Liver (tissue), 9 donors: ENCODE results near the gene OR2T6. TPM values are rescaled to one million over a fixed set of nuclear protein-coding genes. Genes with fewer than 3 reads are reported as not detected.

Experiments used
- DNase-seq: peaks from one replicate; pipeline ENCODE4 v3.0.0-alpha.2; 2017; ENCODE audit warnings: low spot score
- H3K27ac ChIP-seq, 2 donors: one replicate each; pipeline ENCODE4 v1.7.0; 2013; ENCODE audit warnings: inconsistent platforms in 2 of 2, low read length in 2 of 2, control low read depth in 1 of 2, low read depth in 1 of 2, mild to moderate bottlenecking in 1 of 2
- H3K27me3 ChIP-seq, 4 donors: one replicate each; pipeline versions ENCODE4 v1.6.1 to v1.7.0; 2013; ENCODE audit warnings: low read length in 3 of 4, inconsistent platforms in 1 of 4, mild to moderate bottlenecking in 1 of 4, moderate library complexity in 1 of 4; ENCODE audit not compliant: control insufficient read depth in 4 of 4, insufficient read depth in 4 of 4
- H3K36me3 ChIP-seq, 4 donors: one replicate each; pipeline versions ENCODE4 v1.6.1 to v1.7.0; 2013; ENCODE audit warnings: low read length in 3 of 4, mild to moderate bottlenecking in 3 of 4, low read depth in 1 of 4, moderate library complexity in 1 of 4; ENCODE audit not compliant: control insufficient read depth in 4 of 4, insufficient read depth in 3 of 4
- H3K4me1 ChIP-seq, 4 donors: one replicate each; pipeline versions ENCODE4 v1.6.1 to v1.7.0; 2013; ENCODE audit warnings: low read length in 3 of 4, mild to moderate bottlenecking in 3 of 4, moderate library complexity in 1 of 4; ENCODE audit not compliant: control insufficient read depth in 4 of 4, insufficient read depth in 4 of 4
- H3K4me3 ChIP-seq, 3 donors: one replicate each; pipeline versions ENCODE4 v1.6.1 to v1.7.0; 2013; ENCODE audit warnings: low read length in 3 of 3, control low read depth in 1 of 3, low read depth in 1 of 3, mild to moderate bottlenecking in 1 of 3
- H3K9ac ChIP-seq, 2 donors: one replicate each; pipeline ENCODE4 v1.7.0; 2013; ENCODE audit warnings: low read length in 2 of 2, mild to moderate bottlenecking in 2 of 2, moderate library complexity in 2 of 2, control low read depth in 1 of 2, low read depth in 1 of 2
- H3K9me3 ChIP-seq, 4 donors: one replicate each; pipeline versions ENCODE4 v1.6.1 to v1.7.0; 2013; ENCODE audit warnings: low read length in 3 of 4; ENCODE audit not compliant: control insufficient read depth in 4 of 4
- ATF3 ChIP-seq: IDR thresholded peaks from 2 replicates; pipeline ENCODE4 v1.6.1; 2016; ENCODE audit warnings: antibody characterized with exemption
- EGR1 ChIP-seq, 2 donors: IDR thresholded peaks; 2 replicates each; pipeline ENCODE4 v1.6.1; 2016 to 2018; ENCODE audit warnings: antibody characterized with exemption in 2 of 2, low read depth in 2 of 2
- FOXA1 ChIP-seq: IDR thresholded peaks from 2 replicates; pipeline ENCODE4 v1.6.1; 2016; ENCODE audit warnings: antibody characterized with exemption
- FOXA2 ChIP-seq: IDR thresholded peaks from 2 replicates; pipeline ENCODE4 v1.6.1; 2016; ENCODE audit warnings: antibody characterized with exemption
- GABPA ChIP-seq, 2 donors: IDR thresholded peaks in 1 of 2; conservative IDR thresholded peaks in 1 of 2; 2 replicates each; pipeline ENCODE4 v1.6.1; 2016; ENCODE audit warnings: antibody characterized with exemption in 2 of 2, mild to moderate bottlenecking in 1 of 2, moderate library complexity in 1 of 2
- HNF4A ChIP-seq, 2 donors: conservative IDR thresholded peaks; 2 replicates each; pipeline ENCODE4 v1.6.1; 2016; ENCODE audit warnings: antibody characterized with exemption in 2 of 2, mild to moderate bottlenecking in 2 of 2
- HNF4G ChIP-seq: IDR thresholded peaks from 2 replicates; pipeline ENCODE4 v1.6.1; 2016; ENCODE audit warnings: antibody characterized with exemption
- JUND ChIP-seq, 2 donors: IDR thresholded peaks; 2 replicates each; pipeline ENCODE4 v1.6.1; 2016; ENCODE audit warnings: antibody characterized with exemption in 2 of 2
- MAX ChIP-seq: IDR thresholded peaks from 2 replicates; pipeline ENCODE4 v1.6.1; 2016; ENCODE audit warnings: antibody characterized with exemption
- NR2F2 ChIP-seq: IDR thresholded peaks from 2 replicates; pipeline ENCODE4 v1.6.1; 2016; ENCODE audit warnings: antibody characterized with exemption
- RAD21 ChIP-seq, 2 donors: IDR thresholded peaks; 2 replicates each; pipeline ENCODE4 v1.6.1; 2016; ENCODE audit warnings: antibody characterized with exemption in 2 of 2, mild to moderate bottlenecking in 2 of 2
- SP1 ChIP-seq: IDR thresholded peaks from 2 replicates; pipeline ENCODE4 v1.6.1; 2018; ENCODE audit warnings: antibody characterized with exemption, mild to moderate bottlenecking
- TAF1 ChIP-seq: conservative IDR thresholded peaks from 2 replicates; pipeline ENCODE4 v1.6.1; 2016; ENCODE audit warnings: antibody characterized with exemption, mild to moderate bottlenecking
- YY1 ChIP-seq: IDR thresholded peaks from 2 replicates; pipeline ENCODE4 v1.6.1; 2016; ENCODE audit warnings: antibody characterized with exemption, mild to moderate bottlenecking
- WGBS: extraction: QIAGEN DNeasy Blood & Tissue Kit; methylation state at CpG from one replicate; pipeline ENCODE4 v1.1.7; 2013; 5-methylcytosine and 5-hydroxymethylcytosine counted together
- polyA plus RNA-seq, 2 donors: library from polyadenylated mRNA; stranded (reverse) in 1 of 2; unstranded in 1 of 2; fragments of 200-250 nt in 1 of 2; fragments of >200 nt in 1 of 2; fragmentation: Nextera tagmentation in 1 of 2; extraction: Ambion mirVana in 1 of 2; gene quantifications; one replicate each; pipeline versions ENCODE4 v1.2.1 to v1.2.3, GENCODE V29; 2013 to 2015
- total RNA-seq, 2 donors: library from RNA; depleted of rRNA; stranded (reverse); fragments of >200 nt; gene quantifications; one replicate each; pipeline ENCODE4 v1.2.3, GENCODE V29; 2014
- TF ChIP-seq, protein P1 (sequence below): IDR thresholded peaks from 2 replicates; pipeline ENCODE4 v1.6.1; 2016; ENCODE audit warnings: antibody characterized with exemption
- TF ChIP-seq, protein P2 (sequence below): fragments of 150-350 bp; IDR thresholded peaks from 2 replicates; pipeline ENCODE4 v1.5.1; 2017; ENCODE audit warnings: improper control_type of control experiment, low read depth, low read length; ENCODE audit not compliant: missing input control
- TF ChIP-seq, protein P3 (sequence below): IDR thresholded peaks from 2 replicates; pipeline ENCODE4 v1.6.1; 2016; ENCODE audit warnings: antibody characterized with exemption, mild to moderate bottlenecking
- donor health status: healthy.
- donor health status: healthy.
- donor health status: healthy.
- donor health status: healthy.
- donor health status: healthy.

OR2T6 gene
- total and polyA plus RNA-seq, 4 donors: not detected

DNA sequence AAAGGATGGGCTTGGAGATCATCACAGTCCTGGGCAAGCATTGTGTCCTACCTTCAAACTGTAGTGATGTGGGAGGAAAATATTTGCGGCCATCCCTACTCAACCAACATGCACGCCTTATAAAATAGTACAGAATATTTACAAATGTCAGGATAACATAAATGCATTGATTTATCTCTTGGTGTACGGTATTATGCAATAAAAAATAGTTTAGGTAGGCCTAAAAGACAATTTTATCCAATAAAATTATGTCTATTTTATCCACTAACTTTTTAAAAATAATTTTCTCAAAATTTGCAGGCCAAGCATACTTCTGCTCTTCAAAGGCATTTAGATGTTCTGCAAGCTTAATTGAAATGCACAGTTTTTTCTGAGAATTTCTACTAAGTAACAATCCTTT is 27.2 kb downstream of the OR2T6 start, which contains the start of gene OR2T1:
TSS of gene OR2T1 (plus strand) at position 301 of the 400 bp plus-strand sequence. CDS start 3,100 bp downstream, outside the sequence.
- 62% methylated on average over 3 of the region's 3 CpGs for WGBS
- Histone ChIP-seq H3K36me3 (no peaks in the 10 kb centered on the region), H3K9ac (no peak within 1 kb of the TSS), H3K27ac (no peak within 1 kb of the TSS), H3K9me3 (no peaks in the 10 kb centered on the region), H3K27me3 (no peaks in the 10 kb centered on the region), H3K4me3 (no peak within 1 kb of the TSS), H3K4me1 (no peaks in the 10 kb centered on the region)
- no peak for DNase-seq
- TF ChIP-seq HNF4A (conservative IDR thresholded peaks at IDR 0.05): no peak
- no peak for TF ChIP-seq EGR1 (IDR thresholded peaks at IDR 0.05; ENCODE audit: low read depth in 2 of 2)
- TF ChIP-seq, protein P1, sequence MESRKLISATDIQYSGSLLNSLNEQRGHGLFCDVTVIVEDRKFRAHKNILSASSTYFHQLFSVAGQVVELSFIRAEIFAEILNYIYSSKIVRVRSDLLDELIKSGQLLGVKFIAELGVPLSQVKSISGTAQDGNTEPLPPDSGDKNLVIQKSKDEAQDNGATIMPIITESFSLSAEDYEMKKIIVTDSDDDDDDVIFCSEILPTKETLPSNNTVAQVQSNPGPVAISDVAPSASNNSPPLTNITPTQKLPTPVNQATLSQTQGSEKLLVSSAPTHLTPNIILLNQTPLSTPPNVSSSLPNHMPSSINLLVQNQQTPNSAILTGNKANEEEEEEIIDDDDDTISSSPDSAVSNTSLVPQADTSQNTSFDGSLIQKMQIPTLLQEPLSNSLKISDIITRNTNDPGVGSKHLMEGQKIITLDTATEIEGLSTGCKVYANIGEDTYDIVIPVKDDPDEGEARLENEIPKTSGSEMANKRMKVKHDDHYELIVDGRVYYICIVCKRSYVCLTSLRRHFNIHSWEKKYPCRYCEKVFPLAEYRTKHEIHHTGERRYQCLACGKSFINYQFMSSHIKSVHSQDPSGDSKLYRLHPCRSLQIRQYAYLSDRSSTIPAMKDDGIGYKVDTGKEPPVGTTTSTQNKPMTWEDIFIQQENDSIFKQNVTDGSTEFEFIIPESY: no peak
- TF ChIP-seq NR2F2: no peak
- no peak for TF ChIP-seq YY1
- no peak for TF ChIP-seq MAX

GRCh38 chr1:248404024-248404423 is 28.5 kb downstream of the OR2T6 start:
- H3K27ac ChIP-seq: no peak overlapping the region
- no peak overlapping the region for H3K9ac ChIP-seq
- no peaks in the 10 kb centered on the region for H3K9me3 ChIP-seq
- no peak overlapping the region for H3K4me3 ChIP-seq
- no peaks in the 10 kb centered on the region for H3K27me3 ChIP-seq
- DNase-seq: no peak
- TF ChIP-seq, protein P2, sequence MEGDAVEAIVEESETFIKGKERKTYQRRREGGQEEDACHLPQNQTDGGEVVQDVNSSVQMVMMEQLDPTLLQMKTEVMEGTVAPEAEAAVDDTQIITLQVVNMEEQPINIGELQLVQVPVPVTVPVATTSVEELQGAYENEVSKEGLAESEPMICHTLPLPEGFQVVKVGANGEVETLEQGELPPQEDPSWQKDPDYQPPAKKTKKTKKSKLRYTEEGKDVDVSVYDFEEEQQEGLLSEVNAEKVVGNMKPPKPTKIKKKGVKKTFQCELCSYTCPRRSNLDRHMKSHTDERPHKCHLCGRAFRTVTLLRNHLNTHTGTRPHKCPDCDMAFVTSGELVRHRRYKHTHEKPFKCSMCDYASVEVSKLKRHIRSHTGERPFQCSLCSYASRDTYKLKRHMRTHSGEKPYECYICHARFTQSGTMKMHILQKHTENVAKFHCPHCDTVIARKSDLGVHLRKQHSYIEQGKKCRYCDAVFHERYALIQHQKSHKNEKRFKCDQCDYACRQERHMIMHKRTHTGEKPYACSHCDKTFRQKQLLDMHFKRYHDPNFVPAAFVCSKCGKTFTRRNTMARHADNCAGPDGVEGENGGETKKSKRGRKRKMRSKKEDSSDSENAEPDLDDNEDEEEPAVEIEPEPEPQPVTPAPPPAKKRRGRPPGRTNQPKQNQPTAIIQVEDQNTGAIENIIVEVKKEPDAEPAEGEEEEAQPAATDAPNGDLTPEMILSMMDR: no peak
- TF ChIP-seq GABPA (IDR thresholded peaks at IDR 0.05 in 1 of 2, conservative IDR thresholded peaks at IDR 0.05 in 1 of 2) (no peak), JUND (IDR thresholded peaks at IDR 0.05) (no peak), EGR1 (IDR thresholded peaks at IDR 0.05; ENCODE audit: low read depth in 2 of 2) (no peak), HNF4A (conservative IDR thresholded peaks at IDR 0.05) (no peak), SP1 (no peak), ATF3 (no peak), NR2F2 (no peak), HNF4G (no peak), RAD21 (IDR thresholded peaks at IDR 0.05) (no peak), YY1 (no peak), FOXA1 (no peak), FOXA2 (no peak), TAF1 (no peak)
- TF ChIP-seq, protein P1: no peak
- TF ChIP-seq, protein P3, sequence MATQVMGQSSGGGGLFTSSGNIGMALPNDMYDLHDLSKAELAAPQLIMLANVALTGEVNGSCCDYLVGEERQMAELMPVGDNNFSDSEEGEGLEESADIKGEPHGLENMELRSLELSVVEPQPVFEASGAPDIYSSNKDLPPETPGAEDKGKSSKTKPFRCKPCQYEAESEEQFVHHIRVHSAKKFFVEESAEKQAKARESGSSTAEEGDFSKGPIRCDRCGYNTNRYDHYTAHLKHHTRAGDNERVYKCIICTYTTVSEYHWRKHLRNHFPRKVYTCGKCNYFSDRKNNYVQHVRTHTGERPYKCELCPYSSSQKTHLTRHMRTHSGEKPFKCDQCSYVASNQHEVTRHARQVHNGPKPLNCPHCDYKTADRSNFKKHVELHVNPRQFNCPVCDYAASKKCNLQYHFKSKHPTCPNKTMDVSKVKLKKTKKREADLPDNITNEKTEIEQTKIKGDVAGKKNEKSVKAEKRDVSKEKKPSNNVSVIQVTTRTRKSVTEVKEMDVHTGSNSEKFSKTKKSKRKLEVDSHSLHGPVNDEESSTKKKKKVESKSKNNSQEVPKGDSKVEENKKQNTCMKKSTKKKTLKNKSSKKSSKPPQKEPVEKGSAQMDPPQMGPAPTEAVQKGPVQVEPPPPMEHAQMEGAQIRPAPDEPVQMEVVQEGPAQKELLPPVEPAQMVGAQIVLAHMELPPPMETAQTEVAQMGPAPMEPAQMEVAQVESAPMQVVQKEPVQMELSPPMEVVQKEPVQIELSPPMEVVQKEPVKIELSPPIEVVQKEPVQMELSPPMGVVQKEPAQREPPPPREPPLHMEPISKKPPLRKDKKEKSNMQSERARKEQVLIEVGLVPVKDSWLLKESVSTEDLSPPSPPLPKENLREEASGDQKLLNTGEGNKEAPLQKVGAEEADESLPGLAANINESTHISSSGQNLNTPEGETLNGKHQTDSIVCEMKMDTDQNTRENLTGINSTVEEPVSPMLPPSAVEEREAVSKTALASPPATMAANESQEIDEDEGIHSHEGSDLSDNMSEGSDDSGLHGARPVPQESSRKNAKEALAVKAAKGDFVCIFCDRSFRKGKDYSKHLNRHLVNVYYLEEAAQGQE: no peak
- no peaks in the 10 kb centered on the region for H3K4me1 ChIP-seq
- H3K36me3 ChIP-seq: no peaks in the 10 kb centered on the region
- WGBS: 86% methylated on average over 6 of the region's 6 CpGs
